ENCODE results near the gene STX12.
"Not testable (repeated sequence)": the region's sequence is repeated elsewhere in the genome, so short reads cannot be mapped to it uniquely, and the experiment has no call there.

Gene STX12

DNA sequence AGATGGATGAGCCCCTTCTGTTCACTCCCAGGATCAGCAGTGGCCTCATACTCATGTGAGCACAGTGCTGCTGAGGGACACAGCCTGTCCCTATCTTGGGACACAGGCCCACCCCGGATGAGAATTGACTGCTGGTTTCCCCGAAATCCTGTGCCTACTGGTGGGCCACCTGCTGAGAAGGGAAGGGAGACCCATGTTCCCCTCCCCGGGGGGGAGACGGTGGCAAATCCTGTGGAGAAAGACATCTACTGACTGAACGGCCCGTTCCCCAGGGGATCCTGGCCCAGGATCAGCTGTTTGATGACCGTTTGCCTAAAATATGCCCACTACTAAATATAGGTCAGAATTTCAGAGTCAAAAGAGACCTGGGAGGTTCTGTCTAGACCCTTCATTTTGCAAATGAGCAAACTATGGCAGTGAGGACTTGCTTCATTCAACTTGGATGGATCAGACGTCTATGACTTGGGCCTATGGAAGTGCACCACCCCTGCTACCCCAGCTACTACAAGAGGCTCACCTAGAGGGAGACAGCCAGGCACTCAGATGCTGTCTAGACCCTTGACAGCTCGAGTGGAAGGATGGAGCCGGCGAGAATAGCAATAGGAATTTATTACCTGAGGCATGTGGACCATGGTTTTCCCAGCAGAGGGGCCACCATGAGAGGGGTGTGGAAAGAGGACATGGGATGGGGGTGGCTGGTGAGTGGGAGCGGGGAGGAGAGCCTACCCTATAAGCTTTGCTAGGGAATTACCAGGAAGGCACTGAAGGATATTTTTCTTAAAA lies 83.7 kb downstream of the STX12 start:
- Histone ChIP-seq H3K9me3 (ENCODE audit: control insufficient read depth, low read length) (no peaks in the 10 kb centered on the region), H3K27ac (ENCODE audit: insufficient read depth, low read depth, low read length, poor library complexity, severe bottlenecking) (no peak overlapping the region), H3K36me3 (ENCODE audit: control insufficient read depth, insufficient read depth, low read length) (peaks cover 2% of the 10 kb centered on the region), H3K4me3 (ENCODE audit: insufficient read depth, low read depth, low read length) (no peak overlapping the region), H3K27me3 (ENCODE audit: control insufficient read depth, insufficient read depth, low read length, poor library complexity, severe bottlenecking) (no peaks in the 10 kb centered on the region), H3K4me1 (ENCODE audit: control insufficient read depth, insufficient read depth, low read length) (peaks cover 9% of the 10 kb centered on the region)
- 87 to 88% methylated on average over 12 of the region's 12 CpGs for WGBS, 2 experiments

GRCh38 chr1:27857552-27857951 lies 84.5 kb downstream of the STX12 start:
- H3K4me3 ChIP-seq (ENCODE audit: insufficient read depth, low read depth, low read length); H3K27ac ChIP-seq (ENCODE audit: insufficient read depth, low read depth, low read length, poor library complexity, severe bottlenecking); H3K27me3 ChIP-seq (ENCODE audit: control insufficient read depth, insufficient read depth, low read length, poor library complexity, severe bottlenecking); H3K36me3 ChIP-seq (ENCODE audit: control insufficient read depth, insufficient read depth, low read length); H3K9me3 ChIP-seq (ENCODE audit: control insufficient read depth, low read length); H3K4me1 ChIP-seq (ENCODE audit: control insufficient read depth, insufficient read depth, low read length): not testable (repeated sequence)
- 89% methylated on average over 10 to 11 of the region's 11 CpGs for WGBS, 2 experiments

DNA sequence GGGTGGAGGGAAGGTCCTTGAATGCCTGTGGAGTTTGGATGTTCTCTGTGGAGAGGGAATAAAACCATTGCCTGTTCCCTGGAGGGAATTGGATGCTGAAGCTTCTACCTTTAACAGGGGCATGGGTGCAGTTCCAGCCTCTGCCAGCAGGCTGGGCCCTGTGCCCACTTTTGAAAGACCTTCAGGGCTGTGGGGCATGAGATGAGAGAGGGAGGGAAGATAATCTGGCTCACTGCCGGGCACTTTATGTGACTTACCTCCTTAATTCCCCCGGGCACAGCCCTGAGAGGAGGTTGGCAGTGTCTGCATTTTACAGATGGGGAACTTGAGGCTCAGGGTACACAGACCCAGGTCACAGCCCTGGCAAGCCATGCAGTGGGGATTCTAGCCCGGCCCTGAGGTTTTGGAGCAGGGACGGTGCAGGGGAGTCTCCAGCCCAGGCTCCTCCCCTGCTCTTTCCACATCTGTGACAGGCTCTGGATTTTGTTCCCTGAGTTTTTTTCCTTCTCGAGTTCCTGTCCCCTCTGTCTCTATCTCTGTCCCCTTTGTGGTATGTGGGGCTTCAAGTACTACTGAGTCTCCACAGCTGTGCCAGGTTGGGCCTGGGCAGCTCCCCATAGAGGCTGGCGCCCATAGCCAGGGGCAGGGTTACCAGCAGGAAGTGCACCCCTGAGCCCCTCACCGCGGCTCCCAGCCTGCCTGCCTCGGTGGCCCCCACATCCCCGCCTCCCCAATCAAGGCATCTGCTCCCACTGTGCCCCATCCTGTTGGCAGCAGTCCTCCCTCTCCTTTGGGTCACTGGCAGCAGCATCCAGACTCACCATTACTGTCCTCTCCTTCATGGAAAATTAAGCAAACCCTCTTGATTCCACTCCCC lies 85.3 kb downstream of the STX12 start:
- Histone ChIP-seq H3K4me1 (ENCODE audit: control insufficient read depth, insufficient read depth, low read length) (peaks cover 15% of the 10 kb centered on the region), H3K9me3 (ENCODE audit: control insufficient read depth, low read length) (no peaks in the 10 kb centered on the region), H3K27me3 (ENCODE audit: control insufficient read depth, insufficient read depth, low read length, poor library complexity, severe bottlenecking) (no peaks in the 10 kb centered on the region), H3K4me3 (ENCODE audit: insufficient read depth, low read depth, low read length) (no peak overlapping the region), H3K36me3 (ENCODE audit: control insufficient read depth, insufficient read depth, low read length) (no peaks in the 10 kb centered on the region), H3K27ac (ENCODE audit: insufficient read depth, low read depth, low read length, poor library complexity, severe bottlenecking) (no peak overlapping the region)
- 64% methylated on average over 10 of the region's 10 CpGs for WGBS, 2 experiments

- 81% methylated on average over 14 of the region's 14 CpGs for WGBS, 2 experiments
- Histone ChIP-seq H3K4me3 (ENCODE audit: insufficient read depth, low read depth, low read length) (no peak overlapping the region), H3K27me3 (ENCODE audit: control insufficient read depth, insufficient read depth, low read length, poor library complexity, severe bottlenecking) (no peaks in the 10 kb centered on the region), H3K9me3 (ENCODE audit: control insufficient read depth, low read length) (no peaks in the 10 kb centered on the region), H3K27ac (ENCODE audit: insufficient read depth, low read depth, low read length, poor library complexity, severe bottlenecking) (no peak overlapping the region), H3K36me3 (ENCODE audit: control insufficient read depth, insufficient read depth, low read length) (no peaks in the 10 kb centered on the region), H3K4me1 (ENCODE audit: control insufficient read depth, insufficient read depth, low read length) (peaks cover 16% of the 10 kb centered on the region)
These were observed 86.0 kb downstream of the STX12 start for GRCh38 chr1:27858949-27859576.

DNA sequence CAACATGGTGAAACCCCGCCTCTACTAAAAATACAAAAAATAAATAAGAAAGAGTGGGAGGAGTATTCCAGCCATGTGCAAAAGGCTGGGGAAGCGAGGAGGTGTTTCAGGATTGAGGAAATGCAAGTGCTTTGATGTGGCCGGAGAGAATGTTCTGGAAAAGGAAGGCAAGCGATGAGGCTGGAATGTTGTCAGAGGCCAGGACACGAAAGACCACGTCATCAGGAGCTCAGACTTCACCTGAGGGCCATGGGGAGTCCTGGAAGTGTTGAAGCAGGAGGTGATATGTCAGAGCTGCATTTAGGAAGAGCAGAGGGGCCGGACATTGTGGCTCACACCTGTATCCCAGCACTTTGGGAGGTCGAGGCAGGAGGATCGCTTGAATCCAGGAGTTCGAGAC lies 88.4 kb downstream of the STX12 start:
- H3K27me3 ChIP-seq (ENCODE audit: control insufficient read depth, insufficient read depth, low read length, poor library complexity, severe bottlenecking), result no peaks in the 10 kb centered on the region
- H3K27ac ChIP-seq (ENCODE audit: insufficient read depth, low read depth, low read length, poor library complexity, severe bottlenecking), result no peak overlapping the region
- no peak overlapping the region for H3K4me3 ChIP-seq (ENCODE audit: insufficient read depth, low read depth, low read length)
- H3K9me3 ChIP-seq (ENCODE audit: control insufficient read depth, low read length), result no peaks in the 10 kb centered on the region
- peaks cover 16% of the 10 kb centered on the region for H3K4me1 ChIP-seq (ENCODE audit: control insufficient read depth, insufficient read depth, low read length)
- H3K36me3 ChIP-seq (ENCODE audit: control insufficient read depth, insufficient read depth, low read length), result no peaks in the 10 kb centered on the region
- WGBS, 2 experiments, result 91 to 97% methylated on average over 10 of the region's 10 CpGs

DNA sequence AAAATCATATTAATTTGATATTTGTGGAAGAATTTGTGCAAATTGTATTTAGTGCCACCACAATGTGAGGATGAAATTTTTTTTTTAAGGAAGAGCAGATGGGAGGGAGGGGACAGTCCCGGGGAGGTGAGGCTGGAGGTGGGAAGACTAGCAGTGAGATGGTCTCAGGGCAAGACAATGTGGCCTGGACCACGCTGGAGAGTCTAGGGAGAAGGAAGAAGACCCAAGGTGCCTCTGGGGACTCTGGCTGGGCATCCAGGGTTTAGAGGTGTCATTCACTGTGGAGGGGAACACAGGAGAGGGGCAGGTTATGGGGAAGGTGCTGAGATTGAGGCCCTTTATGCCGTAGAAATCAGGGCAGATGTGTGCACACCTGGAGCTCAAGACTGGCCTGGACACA lies 89.0 kb downstream of the STX12 start:
- H3K36me3 ChIP-seq (ENCODE audit: control insufficient read depth, insufficient read depth, low read length), result no peaks in the 10 kb centered on the region
- H3K4me3 ChIP-seq (ENCODE audit: insufficient read depth, low read depth, low read length), result no peak overlapping the region
- no peak overlapping the region for H3K27ac ChIP-seq (ENCODE audit: insufficient read depth, low read depth, low read length, poor library complexity, severe bottlenecking)
- no peaks in the 10 kb centered on the region for H3K27me3 ChIP-seq (ENCODE audit: control insufficient read depth, insufficient read depth, low read length, poor library complexity, severe bottlenecking)
- peaks cover 16% of the 10 kb centered on the region for H3K4me1 ChIP-seq (ENCODE audit: control insufficient read depth, insufficient read depth, low read length)
- no peaks in the 10 kb centered on the region for H3K9me3 ChIP-seq (ENCODE audit: control insufficient read depth, low read length)
- WGBS, 2 experiments, result 91 to 94% methylated on average over 3 of the region's 3 CpGs

- Histone ChIP-seq H3K4me3 (ENCODE audit: insufficient read depth, low read depth, low read length) (no peak overlapping the region), H3K4me1 (ENCODE audit: control insufficient read depth, insufficient read depth, low read length) (peaks cover 16% of the 10 kb centered on the region), H3K27me3 (ENCODE audit: control insufficient read depth, insufficient read depth, low read length, poor library complexity, severe bottlenecking) (no peaks in the 10 kb centered on the region), H3K27ac (ENCODE audit: insufficient read depth, low read depth, low read length, poor library complexity, severe bottlenecking) (no peak overlapping the region), H3K36me3 (ENCODE audit: control insufficient read depth, insufficient read depth, low read length) (no peaks in the 10 kb centered on the region), H3K9me3 (ENCODE audit: control insufficient read depth, low read length) (no peaks in the 10 kb centered on the region)
- 92 to 93% methylated on average over 9 of the region's 9 CpGs for WGBS, 2 experiments
These were observed 89.9 kb downstream of the STX12 start for GRCh38 chr1:27862671-27863537.

GRCh38 chr1:27863538-27863915 lies 90.5 kb downstream of the STX12 start:
- Histone ChIP-seq H3K9me3 (ENCODE audit: control insufficient read depth, low read length) (no peaks in the 10 kb centered on the region), H3K27me3 (ENCODE audit: control insufficient read depth, insufficient read depth, low read length, poor library complexity, severe bottlenecking) (no peaks in the 10 kb centered on the region), H3K4me1 (ENCODE audit: control insufficient read depth, insufficient read depth, low read length) (peaks cover 13% of the 10 kb centered on the region), H3K4me3 (ENCODE audit: insufficient read depth, low read depth, low read length) (no peak overlapping the region), H3K36me3 (ENCODE audit: control insufficient read depth, insufficient read depth, low read length) (no peaks in the 10 kb centered on the region), H3K27ac (ENCODE audit: insufficient read depth, low read depth, low read length, poor library complexity, severe bottlenecking) (no peak overlapping the region)
- WGBS, 2 experiments, result 80 to 90% methylated on average over 1 of the region's 1 CpG

- no peaks in the 10 kb centered on the region for H3K36me3 ChIP-seq (ENCODE audit: control insufficient read depth, insufficient read depth, low read length)
- WGBS, 2 experiments, result 90 to 94% methylated on average over 8 of the region's 8 CpGs
- H3K4me3 ChIP-seq (ENCODE audit: insufficient read depth, low read depth, low read length), result no peak overlapping the region
- H3K4me1 ChIP-seq (ENCODE audit: control insufficient read depth, insufficient read depth, low read length), result peaks cover 8% of the 10 kb centered on the region
- H3K27me3 ChIP-seq (ENCODE audit: control insufficient read depth, insufficient read depth, low read length, poor library complexity, severe bottlenecking), result no peaks in the 10 kb centered on the region
- no peak overlapping the region for H3K27ac ChIP-seq (ENCODE audit: insufficient read depth, low read depth, low read length, poor library complexity, severe bottlenecking)
- H3K9me3 ChIP-seq (ENCODE audit: control insufficient read depth, low read length), result no peaks in the 10 kb centered on the region
These were observed 91.4 kb downstream of the STX12 start for GRCh38 chr1:27864264-27864895.

Measured in ectodermal cell (in vitro differentiated cells).